ENCODE results near the gene RTF2. TPM values are rescaled to one million over a fixed set of nuclear protein-coding genes. Genes with fewer than 3 reads are reported as not detected.
"Not testable (repeated sequence)": the region's sequence is repeated elsewhere in the genome, so short reads cannot be mapped to it uniquely, and the experiment has no call there.

The RTF2 gene
- total RNA-seq, 1 experiment from 2014 or later = 121 TPM

- no peaks in the 10 kb centered on the region; the same call in 1 of the 2 replicates for H3K27me3 ChIP-seq (replicated peaks)
- H3K4me1 ChIP-seq (replicated peaks) = peaks cover 8% of the 10 kb centered on the region
- DNase-seq (ENCODE audit: low read depth in 1 of 2, low spot score in 2 of 2) = no peak
- no peak overlapping the region for H3K27ac ChIP-seq
- no peaks in the 10 kb centered on the region for H3K36me3 ChIP-seq
- no peaks in the 10 kb centered on the region for H3K9me3 ChIP-seq (replicated peaks)
- H3K4me3 ChIP-seq = no peak overlapping the region
Observed at GRCh38 chr20:56558968-56559367, 90.5 kb downstream of the RTF2 start.

GRCh38 chr20:56564526-56564925 is 96.1 kb downstream of the RTF2 start:
- DNase-seq (ENCODE audit: low read depth in 1 of 2, low spot score in 2 of 2); H3K4me1 ChIP-seq (replicated peaks); H3K9me3 ChIP-seq (replicated peaks); H3K27me3 ChIP-seq (replicated peaks); H3K36me3 ChIP-seq; H3K4me3 ChIP-seq; H3K27ac ChIP-seq: not testable (repeated sequence)

GRCh38 chr20:56565511-56565910 is 97.1 kb downstream of the RTF2 start:
- Histone ChIP-seq H3K4me3 (no peak overlapping the region), H3K36me3 (no peaks in the 10 kb centered on the region), H3K4me1 (replicated peaks) (no peaks in the 10 kb centered on the region), H3K27ac (no peak overlapping the region), H3K27me3 (replicated peaks) (no peaks in the 10 kb centered on the region), H3K9me3 (replicated peaks) (peaks cover 3% of the 10 kb centered on the region; the same call in 1 of the 2 replicates)
- no peak for DNase-seq (ENCODE audit: low read depth in 1 of 2, low spot score in 2 of 2)

GRCh38 chr20:56566621-56567020 is 98.2 kb downstream of the RTF2 start:
- no peaks in the 10 kb centered on the region for H3K36me3 ChIP-seq
- no peak for DNase-seq (ENCODE audit: low read depth in 1 of 2, low spot score in 2 of 2)
- H3K4me1 ChIP-seq (replicated peaks) = no peaks in the 10 kb centered on the region
- no peaks in the 10 kb centered on the region for H3K27me3 ChIP-seq (replicated peaks)
- H3K9me3 ChIP-seq (replicated peaks) = peaks cover 3% of the 10 kb centered on the region; the same call in 1 of the 2 replicates
- no peak overlapping the region for H3K27ac ChIP-seq
- no peak overlapping the region for H3K4me3 ChIP-seq

Other genes with a start within 250 kb of the RTF2 start
- gene MC3R, start 219.9 kb upstream of the RTF2 start, total RNA-seq (2014; rRNA removed; shearing (Covaris generic)) = not detected in 2 replicates
- 9.0 and 22.4 TPM in 2 replicates for gene FAM210B, start 109.7 kb upstream of the RTF2 start, total RNA-seq (2014; rRNA removed; shearing (Covaris generic))
- gene AURKA, start 76.4 kb upstream of the RTF2 start, total RNA-seq (2014; rRNA removed; shearing (Covaris generic)) = 116 and 132 TPM in 2 replicates
- gene CSTF1, start 76.0 kb upstream of the RTF2 start, total RNA-seq (2014; rRNA removed; shearing (Covaris generic)) = 36.4 and 37.8 TPM in 2 replicates
- gene CASS4, start 56.4 kb upstream of the RTF2 start, total RNA-seq (2014; rRNA removed; shearing (Covaris generic)) = not detected in 2 replicates
- not detected in 2 replicates for gene FAM209A, start 56.1 kb downstream of the RTF2 start, total RNA-seq (2014; rRNA removed; shearing (Covaris generic))
- not detected in 2 replicates for gene FAM209B, start 64.6 kb downstream of the RTF2 start, total RNA-seq (2014; rRNA removed; shearing (Covaris generic))
- gene TFAP2C, start 160.7 kb downstream of the RTF2 start, total RNA-seq (2014; rRNA removed; shearing (Covaris generic)) = 0.92 and 1.1 TPM in 2 replicates